HEK293 (cell line): Measurements from ENCODE around the gene ZDHHC17.

Experiments used
- GLIS2 ChIP-seq: fragments of 450-650 bp; formaldehyde crosslinking; IDR thresholded peaks from 2 replicates; pipeline ENCODE4 v1.5.1; 2016; ENCODE audit warnings: missing biosample characterization, missing genetic modification characterization
- HOXD13 ChIP-seq: sonication (generic); formaldehyde crosslinking; IDR thresholded peaks from 2 replicates; pipeline ENCODE4 v1.8.0; 2022; ENCODE audit warnings: missing genetic modification reagents, borderline replicate concordance
- MYNN ChIP-seq: fragments of 450-650 bp; formaldehyde crosslinking; IDR thresholded peaks from 2 replicates; pipeline ENCODE4 v1.5.1; 2016; ENCODE audit warnings: missing biosample characterization, missing genetic modification characterization, borderline replicate concordance
- OVOL3 ChIP-seq: fragments of 450-650 bp; formaldehyde crosslinking; IDR thresholded peaks from 2 replicates; pipeline ENCODE4 v1.5.1; 2016; ENCODE audit warnings: missing biosample characterization, missing genetic modification characterization
- RBAK ChIP-seq: fragments of 450-650 bp; formaldehyde crosslinking; IDR thresholded peaks from 2 replicates; pipeline ENCODE4 v1.5.1; 2016; ENCODE audit warnings: missing biosample characterization, missing genetic modification characterization
- SALL2 ChIP-seq: fragments of 450-650 bp; formaldehyde crosslinking; IDR thresholded peaks from 2 replicates; pipeline ENCODE4 v1.5.0; 2017; ENCODE audit warnings: missing biosample characterization, mild to moderate bottlenecking, missing genetic modification characterization, borderline replicate concordance
- SCRT1 ChIP-seq: fragments of 450-650 bp; formaldehyde crosslinking; IDR thresholded peaks from 2 replicates; pipeline ENCODE4 v1.5.1; 2016; ENCODE audit warnings: missing biosample characterization, missing genetic modification characterization, borderline replicate concordance
- YY1 ChIP-seq: fragments of 450-650 bp; formaldehyde crosslinking; IDR thresholded peaks from 2 replicates; pipeline ENCODE4 v1.5.1; 2018; ENCODE audit warnings: missing biosample characterization, missing genetic modification characterization
- YY2 ChIP-seq: fragments of 450-650 bp; formaldehyde crosslinking; IDR thresholded peaks from 2 replicates; pipeline ENCODE4 v1.5.1; 2016; ENCODE audit warnings: missing biosample characterization, missing genetic modification characterization
- ZBTB20 ChIP-seq: fragments of 450-650 bp; formaldehyde crosslinking; IDR thresholded peaks from 2 replicates; pipeline ENCODE4 v1.5.1; 2016; ENCODE audit warnings: missing biosample characterization, missing genetic modification characterization
- ZNF239 ChIP-seq: fragments of 450-650 bp; formaldehyde crosslinking; IDR thresholded peaks from 2 replicates; pipeline ENCODE4 v1.5.1; 2016; ENCODE audit warnings: missing biosample characterization, missing genetic modification characterization
- ZNF274 ChIP-seq, 2 experiments: fragments of 200-500 bp in 1 of 2; fragments of 450-650 bp in 1 of 2; sonication (Bioruptor generic) in 1 of 2; formaldehyde crosslinking in 1 of 2; IDR thresholded peaks; 2 replicates each; pipeline versions ENCODE4 v1.5.1 to v1.6.1; 2014 to 2016; ENCODE audit warnings: borderline replicate concordance in 1 of 2, inconsistent platforms in 1 of 2, low read length in 1 of 2, missing biosample characterization in 1 of 2, missing genetic modification characterization in 1 of 2
- ZNF398 ChIP-seq: fragments of 450-650 bp; formaldehyde crosslinking; IDR thresholded peaks from 2 replicates; pipeline ENCODE4 v1.5.1; 2017; ENCODE audit warnings: missing biosample characterization, missing genetic modification characterization
- ZNF404 ChIP-seq: fragments of 450-650 bp; formaldehyde crosslinking; IDR thresholded peaks from 2 replicates; pipeline ENCODE4 v1.5.1; 2017; ENCODE audit warnings: missing biosample characterization, missing genetic modification characterization
- ZNF580 ChIP-seq: fragments of 450-650 bp; formaldehyde crosslinking; IDR thresholded peaks from 2 replicates; pipeline ENCODE4 v1.5.1; 2016; ENCODE audit warnings: missing biosample characterization, missing genetic modification characterization
- ZNF596 ChIP-seq: fragments of 450-650 bp; IDR thresholded peaks from 2 replicates; pipeline ENCODE4 v1.5.0; 2018; ENCODE audit warnings: missing biosample characterization, mild to moderate bottlenecking, missing genetic modification characterization, moderate library complexity
- ZNF629 ChIP-seq: fragments of 450-650 bp; formaldehyde crosslinking; IDR thresholded peaks from 2 replicates; pipeline ENCODE4 v1.5.1; 2017; ENCODE audit warnings: missing biosample characterization, missing genetic modification characterization
- ZNF785 ChIP-seq: fragments of 450-650 bp; formaldehyde crosslinking; IDR thresholded peaks from 2 replicates; pipeline ENCODE4 v1.5.1; 2016; ENCODE audit warnings: missing biosample characterization, missing genetic modification characterization
- ZNF792 ChIP-seq: fragments of 450-650 bp; formaldehyde crosslinking; IDR thresholded peaks from 2 replicates; pipeline ENCODE4 v1.5.1; 2016; ENCODE audit warnings: missing biosample characterization, missing genetic modification characterization
- ZSCAN16 ChIP-seq: fragments of 450-650 bp; formaldehyde crosslinking; IDR thresholded peaks from 2 replicates; pipeline ENCODE4 v1.5.1; 2016; ENCODE audit warnings: missing biosample characterization, missing genetic modification characterization
- TF ChIP-seq, protein P1 (sequence below): fragments of 450-650 bp; formaldehyde crosslinking; IDR thresholded peaks from 2 replicates; pipeline ENCODE4 v1.5.1; 2016; ENCODE audit warnings: missing biosample characterization, missing genetic modification characterization
- TF ChIP-seq, protein P2 (sequence below): fragments of 450-650 bp; IDR thresholded peaks from 2 replicates; pipeline ENCODE4 v1.5.1; 2018; ENCODE audit warnings: missing biosample characterization, mild to moderate bottlenecking, missing genetic modification characterization
- TF ChIP-seq, protein P3 (sequence below): sonication (generic); formaldehyde crosslinking; IDR thresholded peaks from 2 replicates; pipeline ENCODE4 v1.8.1; 2022; ENCODE audit warnings: mild to moderate bottlenecking, moderate library complexity, missing genetic modification reagents
- TF ChIP-seq, protein P4 (sequence below): fragments of 450-650 bp; formaldehyde crosslinking; IDR thresholded peaks from 2 replicates; pipeline ENCODE4 v1.5.1; 2016; ENCODE audit warnings: missing biosample characterization, missing genetic modification characterization
- TF ChIP-seq, protein P5 (sequence below): fragments of 450-650 bp; formaldehyde crosslinking; IDR thresholded peaks from 2 replicates; pipeline ENCODE4 v1.5.1; 2016; ENCODE audit warnings: missing biosample characterization, missing genetic modification characterization
- TF ChIP-seq, protein P6 (sequence below): fragments of 450-650 bp; formaldehyde crosslinking; IDR thresholded peaks from 2 replicates; pipeline ENCODE4 v1.5.1; 2016; ENCODE audit warnings: missing biosample characterization, missing genetic modification characterization

Gene ZDHHC17

DNA sequence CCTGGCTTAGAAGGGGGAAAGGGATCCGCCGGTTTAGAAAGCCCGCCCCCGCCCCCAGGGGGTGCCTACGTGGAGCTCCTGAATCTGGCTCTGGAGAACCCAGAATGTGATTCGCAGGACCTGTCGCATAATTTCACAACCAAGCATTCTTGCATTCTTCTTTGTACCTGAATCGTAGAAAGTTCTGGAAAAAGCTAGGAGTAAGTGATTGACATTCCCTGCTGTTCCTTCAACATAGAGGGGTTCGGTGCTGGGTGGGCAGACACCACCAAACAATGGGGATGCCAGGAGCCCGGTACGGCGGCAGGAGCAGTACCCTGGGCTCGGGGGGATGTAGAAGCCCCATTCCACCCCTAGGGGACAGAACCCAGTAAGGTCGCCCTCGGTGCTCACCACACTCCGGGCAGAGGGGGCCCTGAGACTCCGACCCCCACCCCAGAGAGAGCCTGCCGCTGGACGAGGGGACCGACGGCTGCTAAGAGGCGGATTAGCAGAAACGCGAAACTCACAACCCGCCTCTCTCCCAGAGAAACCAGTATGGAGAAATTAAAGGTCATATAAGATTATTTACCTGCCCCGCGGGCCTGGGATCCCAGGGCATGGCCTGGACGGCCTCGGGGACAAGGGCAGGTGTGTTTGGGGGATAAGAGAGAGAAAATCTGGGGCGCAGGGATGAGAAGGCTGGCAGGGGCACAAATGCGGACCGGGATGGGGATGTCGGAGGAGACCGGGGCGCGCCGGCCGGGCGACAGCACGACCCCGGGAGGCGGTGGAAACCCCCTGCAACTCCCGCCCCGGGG is 114.4 kb downstream of the ZDHHC17 start (continued):
- TF ChIP-seq ZNF398 (tag by site-specific recombination) = no peak
- no peak for TF ChIP-seq ZNF404
- TF ChIP-seq SCRT1 (tag by site-specific recombination) = no peak
- TF ChIP-seq, protein P1, sequence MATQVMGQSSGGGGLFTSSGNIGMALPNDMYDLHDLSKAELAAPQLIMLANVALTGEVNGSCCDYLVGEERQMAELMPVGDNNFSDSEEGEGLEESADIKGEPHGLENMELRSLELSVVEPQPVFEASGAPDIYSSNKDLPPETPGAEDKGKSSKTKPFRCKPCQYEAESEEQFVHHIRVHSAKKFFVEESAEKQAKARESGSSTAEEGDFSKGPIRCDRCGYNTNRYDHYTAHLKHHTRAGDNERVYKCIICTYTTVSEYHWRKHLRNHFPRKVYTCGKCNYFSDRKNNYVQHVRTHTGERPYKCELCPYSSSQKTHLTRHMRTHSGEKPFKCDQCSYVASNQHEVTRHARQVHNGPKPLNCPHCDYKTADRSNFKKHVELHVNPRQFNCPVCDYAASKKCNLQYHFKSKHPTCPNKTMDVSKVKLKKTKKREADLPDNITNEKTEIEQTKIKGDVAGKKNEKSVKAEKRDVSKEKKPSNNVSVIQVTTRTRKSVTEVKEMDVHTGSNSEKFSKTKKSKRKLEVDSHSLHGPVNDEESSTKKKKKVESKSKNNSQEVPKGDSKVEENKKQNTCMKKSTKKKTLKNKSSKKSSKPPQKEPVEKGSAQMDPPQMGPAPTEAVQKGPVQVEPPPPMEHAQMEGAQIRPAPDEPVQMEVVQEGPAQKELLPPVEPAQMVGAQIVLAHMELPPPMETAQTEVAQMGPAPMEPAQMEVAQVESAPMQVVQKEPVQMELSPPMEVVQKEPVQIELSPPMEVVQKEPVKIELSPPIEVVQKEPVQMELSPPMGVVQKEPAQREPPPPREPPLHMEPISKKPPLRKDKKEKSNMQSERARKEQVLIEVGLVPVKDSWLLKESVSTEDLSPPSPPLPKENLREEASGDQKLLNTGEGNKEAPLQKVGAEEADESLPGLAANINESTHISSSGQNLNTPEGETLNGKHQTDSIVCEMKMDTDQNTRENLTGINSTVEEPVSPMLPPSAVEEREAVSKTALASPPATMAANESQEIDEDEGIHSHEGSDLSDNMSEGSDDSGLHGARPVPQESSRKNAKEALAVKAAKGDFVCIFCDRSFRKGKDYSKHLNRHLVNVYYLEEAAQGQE (tag by site-specific recombination) = no peak
- TF ChIP-seq ZNF596 (tag by site-specific recombination) = no peak; the same call in 1 of the 2 replicates
- TF ChIP-seq, protein P2, sequence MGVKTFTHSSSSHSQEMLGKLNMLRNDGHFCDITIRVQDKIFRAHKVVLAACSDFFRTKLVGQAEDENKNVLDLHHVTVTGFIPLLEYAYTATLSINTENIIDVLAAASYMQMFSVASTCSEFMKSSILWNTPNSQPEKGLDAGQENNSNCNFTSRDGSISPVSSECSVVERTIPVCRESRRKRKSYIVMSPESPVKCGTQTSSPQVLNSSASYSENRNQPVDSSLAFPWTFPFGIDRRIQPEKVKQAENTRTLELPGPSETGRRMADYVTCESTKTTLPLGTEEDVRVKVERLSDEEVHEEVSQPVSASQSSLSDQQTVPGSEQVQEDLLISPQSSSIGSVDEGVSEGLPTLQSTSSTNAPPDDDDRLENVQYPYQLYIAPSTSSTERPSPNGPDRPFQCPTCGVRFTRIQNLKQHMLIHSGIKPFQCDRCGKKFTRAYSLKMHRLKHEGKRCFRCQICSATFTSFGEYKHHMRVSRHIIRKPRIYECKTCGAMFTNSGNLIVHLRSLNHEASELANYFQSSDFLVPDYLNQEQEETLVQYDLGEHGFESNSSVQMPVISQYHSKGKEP (tag by site-specific recombination) = no peak
- no peak for TF ChIP-seq YY2
- TF ChIP-seq HOXD13 (CRISPR knock-in tag) = no peak
- no peak for TF ChIP-seq YY1 (tag by site-specific recombination)
- no peak for TF ChIP-seq MYNN (tag by site-specific recombination)
- no peak for TF ChIP-seq RBAK (tag by site-specific recombination)
- TF ChIP-seq OVOL3 (tag by site-specific recombination) = no peak
- TF ChIP-seq, protein P3, sequence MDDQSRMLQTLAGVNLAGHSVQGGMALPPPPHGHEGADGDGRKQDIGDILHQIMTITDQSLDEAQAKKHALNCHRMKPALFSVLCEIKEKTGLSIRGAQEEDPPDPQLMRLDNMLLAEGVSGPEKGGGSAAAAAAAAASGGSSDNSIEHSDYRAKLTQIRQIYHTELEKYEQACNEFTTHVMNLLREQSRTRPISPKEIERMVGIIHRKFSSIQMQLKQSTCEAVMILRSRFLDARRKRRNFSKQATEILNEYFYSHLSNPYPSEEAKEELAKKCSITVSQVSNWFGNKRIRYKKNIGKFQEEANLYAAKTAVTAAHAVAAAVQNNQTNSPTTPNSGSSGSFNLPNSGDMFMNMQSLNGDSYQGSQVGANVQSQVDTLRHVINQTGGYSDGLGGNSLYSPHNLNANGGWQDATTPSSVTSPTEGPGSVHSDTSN = no peak
- no peak for TF ChIP-seq ZSCAN16 (tag by site-specific recombination)
- TF ChIP-seq, protein P4, sequence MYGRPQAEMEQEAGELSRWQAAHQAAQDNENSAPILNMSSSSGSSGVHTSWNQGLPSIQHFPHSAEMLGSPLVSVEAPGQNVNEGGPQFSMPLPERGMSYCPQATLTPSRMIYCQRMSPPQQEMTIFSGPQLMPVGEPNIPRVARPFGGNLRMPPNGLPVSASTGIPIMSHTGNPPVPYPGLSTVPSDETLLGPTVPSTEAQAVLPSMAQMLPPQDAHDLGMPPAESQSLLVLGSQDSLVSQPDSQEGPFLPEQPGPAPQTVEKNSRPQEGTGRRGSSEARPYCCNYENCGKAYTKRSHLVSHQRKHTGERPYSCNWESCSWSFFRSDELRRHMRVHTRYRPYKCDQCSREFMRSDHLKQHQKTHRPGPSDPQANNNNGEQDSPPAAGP (tag by site-specific recombination) = no peak; the same call in 1 of the 2 replicates
- peak; percentile 92 for TF ChIP-seq GLIS2 (tag by site-specific recombination)
- TF ChIP-seq ZBTB20 (tag by site-specific recombination) = peak; percentile 33; the same call in 1 of the 2 replicates
- no peak for TF ChIP-seq ZNF580 (tag by site-specific recombination)
- no peak for TF ChIP-seq ZNF792
- TF ChIP-seq, protein P5, sequence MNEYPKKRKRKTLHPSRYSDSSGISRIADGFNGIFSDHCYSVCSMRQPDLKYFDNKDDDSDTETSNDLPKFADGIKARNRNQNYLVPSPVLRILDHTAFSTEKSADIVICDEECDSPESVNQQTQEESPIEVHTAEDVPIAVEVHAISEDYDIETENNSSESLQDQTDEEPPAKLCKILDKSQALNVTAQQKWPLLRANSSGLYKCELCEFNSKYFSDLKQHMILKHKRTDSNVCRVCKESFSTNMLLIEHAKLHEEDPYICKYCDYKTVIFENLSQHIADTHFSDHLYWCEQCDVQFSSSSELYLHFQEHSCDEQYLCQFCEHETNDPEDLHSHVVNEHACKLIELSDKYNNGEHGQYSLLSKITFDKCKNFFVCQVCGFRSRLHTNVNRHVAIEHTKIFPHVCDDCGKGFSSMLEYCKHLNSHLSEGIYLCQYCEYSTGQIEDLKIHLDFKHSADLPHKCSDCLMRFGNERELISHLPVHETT = no peak
- TF ChIP-seq ZNF274 (IDR thresholded peaks at IDR 0.05; ENCODE audit: low read length) = no peak
- TF ChIP-seq ZNF274 (tag by site-specific recombination; IDR thresholded peaks at IDR 0.05; ENCODE audit: borderline replicate concordance) = no peak
- no peak for TF ChIP-seq ZNF239
- TF ChIP-seq SALL2 = no peak
- no peak for TF ChIP-seq ZNF629
- TF ChIP-seq, protein P6, sequence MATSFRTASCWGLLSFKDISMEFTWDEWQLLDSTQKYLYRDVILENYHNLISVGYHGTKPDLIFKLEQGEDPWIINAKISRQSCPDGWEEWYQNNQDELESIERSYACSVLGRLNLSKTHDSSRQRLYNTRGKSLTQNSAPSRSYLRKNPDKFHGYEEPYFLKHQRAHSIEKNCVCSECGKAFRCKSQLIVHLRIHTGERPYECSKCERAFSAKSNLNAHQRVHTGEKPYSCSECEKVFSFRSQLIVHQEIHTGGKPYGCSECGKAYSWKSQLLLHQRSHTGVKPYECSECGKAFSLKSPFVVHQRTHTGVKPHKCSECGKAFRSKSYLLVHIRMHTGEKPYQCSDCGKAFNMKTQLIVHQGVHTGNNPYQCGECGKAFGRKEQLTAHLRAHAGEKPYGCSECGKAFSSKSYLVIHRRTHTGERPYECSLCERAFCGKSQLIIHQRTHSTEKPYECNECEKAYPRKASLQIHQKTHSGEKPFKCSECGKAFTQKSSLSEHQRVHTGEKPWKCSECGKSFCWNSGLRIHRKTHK (tag by site-specific recombination) = no peak
- no peak for TF ChIP-seq ZNF785
